SIG-M5 (cell line): ENCODE measurements around the gene CUEDC2.

ENCODE experiments used
- DNase-seq: peaks from one replicate; lab custom pipeline; 2025; lab: John Stamatoyannopoulos, UW

CUEDC2 gene

GRCh38 chr10:102396730-102397151 lies 35.6 kb downstream of the CUEDC2 start:
- no peak for DNase-seq

- no peak for DNase-seq
These were observed 36.1 kb downstream of the CUEDC2 start for GRCh38 chr10:102396317-102396650.

GRCh38 chr10:102395400-102396316 lies 36.7 kb downstream of the CUEDC2 start, which contains the start of gene NFKB2:
Gene NFKB2, plus strand, starts transcription at chr10:102395705. Its CDS starts 255 bp downstream, at chr10:102395960.
- no peak for DNase-seq

GRCh38 chr10:102394801-102395399 lies 37.5 kb downstream of the CUEDC2 start:
- no peak for DNase-seq

GRCh38 chr10:102394079-102394800 lies 38.1 kb downstream of the CUEDC2 start:
- DNase-seq = peak; percentile 24

GRCh38 chr10:102393411-102394078 lies 38.8 kb downstream of the CUEDC2 start:
- DNase-seq = no peak

- no peak for DNase-seq
These were observed 40.1 kb downstream of the CUEDC2 start for GRCh38 chr10:102392306-102392705.

GRCh38 chr10:102389894-102390293 lies 42.5 kb downstream of the CUEDC2 start:
- no peak for DNase-seq

- DNase-seq = no peak
These were observed 47.6 kb downstream of the CUEDC2 start for GRCh38 chr10:102384606-102385429.

- DNase-seq = no peak
These were observed 48.3 kb downstream of the CUEDC2 start for GRCh38 chr10:102384053-102384452.

- no peak for DNase-seq
These were observed 49.5 kb downstream of the CUEDC2 start for GRCh38 chr10:102382871-102383270.

GRCh38 chr10:102381983-102382382 lies 50.4 kb downstream of the CUEDC2 start:
- DNase-seq = no peak

- DNase-seq = no peak
These were observed 53.0 kb downstream of the CUEDC2 start for GRCh38 chr10:102379383-102379782.

- DNase-seq = no peak
These were observed 55.5 kb downstream of the CUEDC2 start for GRCh38 chr10:102376901-102377300.

- no peak for DNase-seq
These were observed 56.5 kb downstream of the CUEDC2 start for GRCh38 chr10:102375867-102376266.

GRCh38 chr10:102375250-102375649 lies 57.1 kb downstream of the CUEDC2 start:
- no peak for DNase-seq
